IMR-90 (cell line): ENCODE data around the gene TTL. TPM values are rescaled to one million over a fixed set of nuclear protein-coding genes. Genes with fewer than 3 reads are reported as not detected.

ENCODE experiments used
- ATAC-seq: fragments of 200-7000 bp; cut with Tn5 transposase; 2 replicates; pipeline ENCODE4 v1.9.1; 2020; ENCODE audit warnings: low read depth, mild to moderate bottlenecking, moderate library complexity
- BruUV-seq: library from RNA; stranded (reverse); fragments of 400-500 nt; replicated peaks from 2 replicates; lab custom pipeline; 2021; lab: Mats Ljungman, UMichigan
- CTCF ChIA-PET: fragments of 300-600 bp; formaldehyde crosslinking; extraction: SDS; loops from one replicate; lab custom pipeline; 2021; ENCODE audit warnings: antibody characterized with exemption; lab: Yijun Ruan, JAX
- POLR2A ChIA-PET: fragments of 300-600 bp; sonication (Branson Sonifier 250); formaldehyde crosslinking; loops from one replicate; lab custom pipeline; 2022; ENCODE audit warnings: antibody characterized with exemption; ENCODE audit not compliant: unreplicated experiment; lab: Charles Lee
- DNase-seq: peaks from one replicate; pipeline ENCODE4 v3.0.0; 2013
- H2AFZ ChIP-seq: replicated peaks from 2 replicates; pipeline ENCODE3; 2013; ENCODE audit warnings: low read length, mild to moderate bottlenecking; ENCODE audit not compliant: poor library complexity
- H2AK5ac ChIP-seq: 2 replicates; pipeline ENCODE4 v1.6.1; 2013; ENCODE audit warnings: low read depth, low read length, inconsistent platforms
- H2AK9ac ChIP-seq: replicated peaks from 2 replicates; pipeline ENCODE3; 2013; ENCODE audit warnings: mild to moderate bottlenecking, low read depth, low read length, moderate library complexity; ENCODE audit not compliant: poor library complexity
- H2BK120ac ChIP-seq: 2 replicates; pipeline ENCODE4 v1.6.1; 2013; ENCODE audit warnings: low read depth, low read length, inconsistent platforms
- H2BK15ac ChIP-seq: 3 replicates; pipeline ENCODE4 v1.6.1; 2013; ENCODE audit warnings: low read depth, low read length, inconsistent platforms
- H2BK20ac ChIP-seq: 2 replicates; pipeline ENCODE4 v1.6.1; 2013; ENCODE audit warnings: low read depth, mild to moderate bottlenecking, inconsistent platforms, low read length, moderate library complexity
- H2BK5ac ChIP-seq: 2 replicates; pipeline ENCODE4 v1.6.1; 2013; ENCODE audit warnings: mild to moderate bottlenecking, low read depth, low read length, inconsistent platforms; ENCODE audit not compliant: poor library complexity, severe bottlenecking
- H3K14ac ChIP-seq: replicated peaks from 2 replicates; pipeline ENCODE4 v1.6.1; 2013; ENCODE audit warnings: low read depth, low read length, inconsistent platforms
- H3K18ac ChIP-seq: 2 replicates; pipeline ENCODE4 v1.6.1; 2013; ENCODE audit warnings: low read depth, low read length, control low read depth
- H3K23ac ChIP-seq: 2 replicates; pipeline ENCODE4 v1.6.1; 2013; ENCODE audit warnings: low read depth, low read length, inconsistent platforms
- H3K27ac ChIP-seq: 2 replicates; pipeline ENCODE4 v1.5.1; 2013; ENCODE audit warnings: mild to moderate bottlenecking, control low read depth, low read length; ENCODE audit not compliant: insufficient read depth
- H3K27me3 ChIP-seq: 2 replicates; pipeline ENCODE4 v1.6.1; 2013; ENCODE audit warnings: low read length; ENCODE audit not compliant: control insufficient read depth, insufficient read depth
- H3K36me3 ChIP-seq: 2 replicates; pipeline ENCODE4 v1.6.1; 2013; ENCODE audit warnings: low read length, mixed read lengths; ENCODE audit not compliant: control insufficient read depth, insufficient read depth
- H3K4ac ChIP-seq: 2 replicates; pipeline ENCODE4 v1.6.1; 2013; ENCODE audit warnings: low read depth, low read length, inconsistent platforms
- H3K4me1 ChIP-seq: 2 replicates; pipeline ENCODE4 v1.6.1; 2013; ENCODE audit warnings: low read length, mixed read lengths; ENCODE audit not compliant: control insufficient read depth, insufficient read depth
- H3K4me2 ChIP-seq: 2 replicates; pipeline ENCODE4 v1.6.1; 2013; ENCODE audit warnings: low read depth, mild to moderate bottlenecking, control low read depth, low read length, moderate library complexity
- H3K4me3 ChIP-seq: 2 replicates; pipeline ENCODE4 v1.5.1; 2013; ENCODE audit warnings: low read depth, mild to moderate bottlenecking, control low read depth, low read length, moderate library complexity; ENCODE audit not compliant: insufficient read depth
- H3K56ac ChIP-seq: 2 replicates; pipeline ENCODE4 v1.6.1; 2013; ENCODE audit warnings: low read length, inconsistent platforms; ENCODE audit not compliant: insufficient read depth; ENCODE audit errors: extremely low read depth
- H3K79me1 ChIP-seq, 2 experiments: 2 replicates each; pipeline ENCODE4 v1.6.1; 2013; ENCODE audit warnings: low read length in 2 of 2, inconsistent platforms in 1 of 2, low read depth in 1 of 2
- H3K9ac ChIP-seq: 2 replicates; pipeline ENCODE4 v1.6.1; 2013; ENCODE audit warnings: low read depth, low read length, control low read depth
- H3K9me1 ChIP-seq: 2 replicates; pipeline ENCODE4 v1.6.1; 2013; ENCODE audit warnings: low read length, inconsistent platforms; ENCODE audit not compliant: insufficient read depth
- H3K9me3 ChIP-seq: 2 replicates; pipeline ENCODE4 v1.6.1; 2013; ENCODE audit warnings: low read length; ENCODE audit not compliant: control insufficient read depth, insufficient read depth
- H4K20me1 ChIP-seq: 2 replicates; pipeline ENCODE4 v1.6.1; 2013; ENCODE audit warnings: low read length, inconsistent platforms; ENCODE audit not compliant: insufficient read depth
- H4K5ac ChIP-seq: 2 replicates; pipeline ENCODE4 v1.6.1; 2013; ENCODE audit warnings: mild to moderate bottlenecking, low read depth, low read length, control low read depth
- H4K8ac ChIP-seq, 2 experiments: 2 replicates each; pipeline ENCODE4 v1.6.1; 2013; ENCODE audit warnings: low read depth in 2 of 2, low read length in 2 of 2, control low read depth in 1 of 2, inconsistent platforms in 1 of 2
- H4K91ac ChIP-seq: 2 replicates; pipeline ENCODE4 v1.6.1; 2013; ENCODE audit warnings: low read depth, low read length, inconsistent platforms; ENCODE audit not compliant: insufficient read depth
- BHLHE40 ChIP-seq: fragments of 150-350 bp; IDR thresholded peaks from 2 replicates; pipeline ENCODE4 v1.6.1; 2016; ENCODE audit warnings: mild to moderate bottlenecking, low read depth, low read length
- CHD1 ChIP-seq: IDR thresholded peaks from 2 replicates; pipeline ENCODE4 v1.6.1; 2012; ENCODE audit warnings: low read depth, low read length, improper control_type of control experiment
- FOS ChIP-seq: fragments of 150-350 bp; IDR thresholded peaks from 2 replicates; pipeline ENCODE4 v1.6.1; 2016; ENCODE audit warnings: low read depth, low read length
- MXI1 ChIP-seq: IDR thresholded peaks from 2 replicates; pipeline ENCODE4 v1.6.1; 2012; ENCODE audit warnings: low read depth, mild to moderate bottlenecking, low read length, moderate library complexity, borderline replicate concordance
- NFE2L2 ChIP-seq: fragments of 150-350 bp; IDR thresholded peaks from 2 replicates; pipeline ENCODE4 v1.6.1; 2016; ENCODE audit warnings: low read depth, mild to moderate bottlenecking, low read length
- POLR2A ChIP-seq: IDR thresholded peaks from 2 replicates; pipeline ENCODE4 v1.6.1; 2012; ENCODE audit warnings: mild to moderate bottlenecking, low read depth, low read length
- RAD21 ChIP-seq: IDR thresholded peaks from 2 replicates; pipeline ENCODE4 v1.6.1; 2012; ENCODE audit warnings: low read length, improper control_type of control experiment
- RCOR1 ChIP-seq: IDR thresholded peaks from 2 replicates; pipeline ENCODE4 v1.6.1; 2012; ENCODE audit warnings: mild to moderate bottlenecking, low read length, improper control_type of control experiment; ENCODE audit not compliant: insufficient replicate concordance
- RFX5 ChIP-seq: IDR thresholded peaks from 2 replicates; pipeline ENCODE4 v1.8.0; 2012; ENCODE audit warnings: low read depth, mild to moderate bottlenecking, low read length, moderate library complexity
- SMC3 ChIP-seq: fragments of 150-350 bp; IDR thresholded peaks from 2 replicates; pipeline ENCODE4 v1.6.1; 2016; ENCODE audit warnings: low read depth, mild to moderate bottlenecking, antibody characterized with exemption, low read length, moderate library complexity
- WGBS, 2 experiments: methylation state at CpG; one replicate each; pipeline versions ENCODE4 v1.1.5 to v1.1.7; 2013; ENCODE audit warnings: missing lambda C conversion rate in 2 of 2; ENCODE audit not compliant: insufficient read length in 1 of 2; ENCODE audit errors: extremely low coverage in 2 of 2; 5-methylcytosine and 5-hydroxymethylcytosine counted together
- dilution Hi-C: fragments of 300-500 bp; cut with HindIII; formaldehyde crosslinking; loops from one replicate; pipeline ENCODE4 v1.14.3; 2018; ENCODE audit warnings: low sequenced_read_pairs; ENCODE audit not compliant: unreplicated experiment
- in situ Hi-C: fragments of 300-500 bp; cut with MboI; formaldehyde crosslinking; loops from 3 replicates; pipeline ENCODE4 v1.14.3; 2019; ENCODE audit warnings: low sequenced_read_pairs, inconsistent platforms, mixed read lengths
- intact Hi-C: fragments of 100-400 bp; cut with micrococcal nuclease; formaldehyde crosslinking; loops from 2 replicates; pipeline ENCODE4 v1.10.0; 2022
- polyA plus RNA-seq, 3 experiments: library from polyadenylated mRNA; depleted of rRNA; stranded (reverse); fragments of >200 nt; gene quantifications; 2 replicates each; pipeline ENCODE4 v1.2.3, GENCODE V29; 2012; ENCODE audit warnings: low replicate concordance in 1 of 3
- total RNA-seq: library from RNA; depleted of rRNA; stranded (reverse); fragments of >200 nt; gene quantifications from 2 replicates; pipeline ENCODE4 v1.2.3, GENCODE V29; 2012
- TF ChIP-seq, protein P1 (sequence below): fragments of 150-350 bp; IDR thresholded peaks from 2 replicates; pipeline ENCODE4 v1.6.1; 2016; ENCODE audit warnings: low read depth, mild to moderate bottlenecking, low read length, moderate library complexity, borderline replicate concordance
- TF ChIP-seq, protein P2 (sequence below): fragments of 150-350 bp; IDR thresholded peaks from 2 replicates; pipeline ENCODE4 v1.6.1; 2017; ENCODE audit warnings: mild to moderate bottlenecking, antibody characterized with exemption, low read length, low read depth

Gene TTL
- total and polyA plus RNA-seq, 2 of the 4 experiments (the other 2 are of a cell fraction): 18.2 to 36.2 TPM

DNA sequence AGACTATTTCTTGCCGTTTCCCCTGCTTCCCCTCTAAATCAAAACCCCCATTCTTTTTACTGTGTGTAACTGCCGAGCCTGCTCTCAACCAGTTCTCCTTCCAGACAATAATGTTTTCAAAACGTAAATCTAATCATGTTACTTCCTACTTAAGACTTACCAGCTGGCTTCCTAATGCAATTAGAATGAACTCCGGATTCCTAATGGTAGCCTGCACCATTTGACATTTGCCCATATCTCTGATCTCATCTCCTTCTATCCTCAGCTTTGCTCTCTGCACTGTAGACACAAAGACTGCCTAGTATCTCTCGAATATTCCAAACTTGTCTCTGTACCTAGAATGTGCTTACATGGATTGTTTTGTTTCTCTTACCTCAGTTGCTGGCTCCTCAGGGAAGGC lies 12.9 kb downstream of the TTL start:
- in situ Hi-C loops (no loop called here), dilution Hi-C loops (no loop called here), intact Hi-C loops (loop anchor here (1.0 kb wide), 1 partner anchor 8 kb away; no protein-coding TSS in a partner anchor)
- Histone ChIP-seq H2BK15ac (no peak overlapping the region), H2AFZ (no peak overlapping the region), H3K27ac (no peak overlapping the region), H3K27me3 (no peaks in the 10 kb centered on the region), H3K56ac (no peak overlapping the region), H3K4me2 (no peak overlapping the region), H2BK5ac (no peak overlapping the region), H3K9me3 (no peaks in the 10 kb centered on the region), H3K18ac (no peak overlapping the region), H3K23ac (no peak overlapping the region), H4K91ac (no peak overlapping the region), H3K36me3 (peaks cover 11% of the 10 kb centered on the region), H3K4ac (no peak overlapping the region), H3K4me3 (no peak overlapping the region), H2BK120ac (no peak overlapping the region), H3K9ac (no peak overlapping the region), H3K79me1 (peaks cover 10 to 33% of the 10 kb centered on the region in 2 experiments), H4K20me1 (peaks cover 13% of the 10 kb centered on the region; the same call in 1 of the 2 replicates), H4K5ac (no peak overlapping the region), H3K4me1 (peaks cover 9% of the 10 kb centered on the region), H2AK5ac (no peak overlapping the region), H3K14ac (no peak overlapping the region), H4K8ac (no peak overlapping the region), H3K9me1 (peaks cover 9% of the 10 kb centered on the region; the same call in 1 of the 2 replicates), H2AK9ac (no peak overlapping the region), H2BK20ac (no peak overlapping the region)
- ChIA-PET CTCF (no interaction called here), POLR2A (no interaction called here)
- no peak for TF ChIP-seq CHD1
- no peak for TF ChIP-seq RFX5
- no peak for TF ChIP-seq BHLHE40
- TF ChIP-seq NFE2L2: no peak
- no peak for TF ChIP-seq FOS
- TF ChIP-seq RCOR1: no peak
- TF ChIP-seq POLR2A: no peak
- TF ChIP-seq RAD21: no peak
- TF ChIP-seq MXI1: no peak
- TF ChIP-seq, protein P1, sequence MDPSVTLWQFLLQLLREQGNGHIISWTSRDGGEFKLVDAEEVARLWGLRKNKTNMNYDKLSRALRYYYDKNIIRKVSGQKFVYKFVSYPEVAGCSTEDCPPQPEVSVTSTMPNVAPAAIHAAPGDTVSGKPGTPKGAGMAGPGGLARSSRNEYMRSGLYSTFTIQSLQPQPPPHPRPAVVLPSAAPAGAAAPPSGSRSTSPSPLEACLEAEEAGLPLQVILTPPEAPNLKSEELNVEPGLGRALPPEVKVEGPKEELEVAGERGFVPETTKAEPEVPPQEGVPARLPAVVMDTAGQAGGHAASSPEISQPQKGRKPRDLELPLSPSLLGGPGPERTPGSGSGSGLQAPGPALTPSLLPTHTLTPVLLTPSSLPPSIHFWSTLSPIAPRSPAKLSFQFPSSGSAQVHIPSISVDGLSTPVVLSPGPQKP: no peak
- TF ChIP-seq SMC3: no peak
- TF ChIP-seq, protein P2, sequence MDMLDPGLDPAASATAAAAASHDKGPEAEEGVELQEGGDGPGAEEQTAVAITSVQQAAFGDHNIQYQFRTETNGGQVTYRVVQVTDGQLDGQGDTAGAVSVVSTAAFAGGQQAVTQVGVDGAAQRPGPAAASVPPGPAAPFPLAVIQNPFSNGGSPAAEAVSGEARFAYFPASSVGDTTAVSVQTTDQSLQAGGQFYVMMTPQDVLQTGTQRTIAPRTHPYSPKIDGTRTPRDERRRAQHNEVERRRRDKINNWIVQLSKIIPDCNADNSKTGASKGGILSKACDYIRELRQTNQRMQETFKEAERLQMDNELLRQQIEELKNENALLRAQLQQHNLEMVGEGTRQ: no peak
- DNase-seq: no peak
- no TSS peak for BruUV-seq
- ATAC-seq: no peak
- 93% methylated on average over 3 of the region's 5 CpGs; no CpG with 5 or more reads in 1 of the 2 experiments for WGBS, 2 experiments
